22Rv1 (cell line): ENCODE results near the gene ARMC2.
"Not testable (repeated sequence)": the region's sequence is repeated elsewhere in the genome, so short reads cannot be mapped to it uniquely, and the experiment has no call there.

Experiments used
- H3K27ac ChIP-seq: fragments of 450-650 bp; 2 replicates; pipeline ENCODE4 v1.5.1; 2017
- CTCF ChIP-seq: fragments of 450-650 bp; IDR thresholded peaks from 2 replicates; pipeline ENCODE4 v1.5.1; 2017; ENCODE audit warnings: mild to moderate bottlenecking
- ZFX ChIP-seq: fragments of 450-650 bp; IDR thresholded peaks from 2 replicates; pipeline ENCODE4 v1.6.1; 2017; ENCODE audit warnings: antibody characterized with exemption, borderline replicate concordance

ARMC2 gene

GRCh38 chr6:108927927-108928326 is 79.7 kb downstream of the ARMC2 start:
- TF ChIP-seq CTCF (no peak), ZFX (no peak)
- no peak overlapping the region for H3K27ac ChIP-seq

- TF ChIP-seq CTCF (no peak), ZFX (no peak)
- H3K27ac ChIP-seq = no peak overlapping the region
Measured at GRCh38 chr6:108928650-108929049, 80.4 kb downstream of the ARMC2 start.

GRCh38 chr6:108931090-108931489 is 82.9 kb downstream of the ARMC2 start:
- not testable (repeated sequence) for H3K27ac ChIP-seq

- H3K27ac ChIP-seq = no peak overlapping the region
- TF ChIP-seq CTCF (no peak), ZFX (no peak)
Measured at GRCh38 chr6:108937170-108937569, 88.9 kb downstream of the ARMC2 start.

- TF ChIP-seq ZFX (no peak), CTCF (no peak)
- H3K27ac ChIP-seq = no peak overlapping the region
Measured at GRCh38 chr6:108940741-108941140, 92.5 kb downstream of the ARMC2 start.

- no peak for TF ChIP-seq CTCF
- no peak for TF ChIP-seq ZFX
- no peak overlapping the region for H3K27ac ChIP-seq
Measured at GRCh38 chr6:108941281-108941680, 93.1 kb downstream of the ARMC2 start.

GRCh38 chr6:108941859-108942258 is 93.6 kb downstream of the ARMC2 start:
- no peak overlapping the region for H3K27ac ChIP-seq
- TF ChIP-seq ZFX = no peak
- no peak for TF ChIP-seq CTCF
